ENCODE results near the gene OPCML.

The OPCML gene

DNA sequence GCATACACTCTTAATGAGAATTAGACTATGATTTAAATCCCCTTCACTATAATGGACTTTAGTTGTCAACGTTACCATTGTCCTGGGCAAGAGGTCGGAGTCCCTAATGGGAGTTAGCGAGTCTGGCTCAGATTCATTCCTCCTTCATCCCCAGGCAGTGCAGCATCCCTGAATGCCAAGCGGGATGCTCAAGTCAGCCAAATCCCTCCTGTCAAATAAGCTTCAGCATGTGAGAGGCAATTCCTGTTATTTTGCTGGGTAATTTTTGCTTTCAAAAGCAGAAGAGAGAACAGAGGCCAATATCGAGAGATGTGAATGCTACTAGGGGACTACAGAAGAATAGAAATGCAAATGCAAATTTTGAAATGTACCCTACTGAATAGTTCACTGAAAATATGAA lies 186.2 kb downstream of the OPCML start:
- H3K4me3 ChIP-seq (ENCODE audit: control insufficient read depth, low read depth, low read length): no peak overlapping the region
- TF ChIP-seq, protein P1, sequence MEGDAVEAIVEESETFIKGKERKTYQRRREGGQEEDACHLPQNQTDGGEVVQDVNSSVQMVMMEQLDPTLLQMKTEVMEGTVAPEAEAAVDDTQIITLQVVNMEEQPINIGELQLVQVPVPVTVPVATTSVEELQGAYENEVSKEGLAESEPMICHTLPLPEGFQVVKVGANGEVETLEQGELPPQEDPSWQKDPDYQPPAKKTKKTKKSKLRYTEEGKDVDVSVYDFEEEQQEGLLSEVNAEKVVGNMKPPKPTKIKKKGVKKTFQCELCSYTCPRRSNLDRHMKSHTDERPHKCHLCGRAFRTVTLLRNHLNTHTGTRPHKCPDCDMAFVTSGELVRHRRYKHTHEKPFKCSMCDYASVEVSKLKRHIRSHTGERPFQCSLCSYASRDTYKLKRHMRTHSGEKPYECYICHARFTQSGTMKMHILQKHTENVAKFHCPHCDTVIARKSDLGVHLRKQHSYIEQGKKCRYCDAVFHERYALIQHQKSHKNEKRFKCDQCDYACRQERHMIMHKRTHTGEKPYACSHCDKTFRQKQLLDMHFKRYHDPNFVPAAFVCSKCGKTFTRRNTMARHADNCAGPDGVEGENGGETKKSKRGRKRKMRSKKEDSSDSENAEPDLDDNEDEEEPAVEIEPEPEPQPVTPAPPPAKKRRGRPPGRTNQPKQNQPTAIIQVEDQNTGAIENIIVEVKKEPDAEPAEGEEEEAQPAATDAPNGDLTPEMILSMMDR (IDR thresholded peaks at IDR 0.05; ENCODE audit: control insufficient read depth, insufficient read depth, low read depth, low read length, missing control alignments): no peak
- DNase-seq (ENCODE audit: low read depth): no peak

- DNase-seq (ENCODE audit: low read depth): no peak
- no peak overlapping the region for H3K4me3 ChIP-seq (ENCODE audit: control insufficient read depth, low read depth, low read length)
- TF ChIP-seq, protein P1 (IDR thresholded peaks at IDR 0.05; ENCODE audit: control insufficient read depth, insufficient read depth, low read depth, low read length, missing control alignments): no peak
Measured at GRCh38 chr11:133343951-133344350, 188.3 kb downstream of the OPCML start.

GRCh38 chr11:133339495-133340140 lies 192.7 kb downstream of the OPCML start:
- no peak overlapping the region for H3K4me3 ChIP-seq (ENCODE audit: control insufficient read depth, low read depth, low read length)
- TF ChIP-seq, protein P1 (IDR thresholded peaks at IDR 0.05; ENCODE audit: control insufficient read depth, insufficient read depth, low read depth, low read length, missing control alignments): no peak
- DNase-seq (ENCODE audit: low read depth): no peak

GRCh38 chr11:133338588-133338987 lies 193.7 kb downstream of the OPCML start:
- no peak overlapping the region for H3K4me3 ChIP-seq (ENCODE audit: control insufficient read depth, low read depth, low read length)
- no peak for DNase-seq (ENCODE audit: low read depth)
- TF ChIP-seq, protein P1 (IDR thresholded peaks at IDR 0.05; ENCODE audit: control insufficient read depth, insufficient read depth, low read depth, low read length, missing control alignments): no peak

DNA sequence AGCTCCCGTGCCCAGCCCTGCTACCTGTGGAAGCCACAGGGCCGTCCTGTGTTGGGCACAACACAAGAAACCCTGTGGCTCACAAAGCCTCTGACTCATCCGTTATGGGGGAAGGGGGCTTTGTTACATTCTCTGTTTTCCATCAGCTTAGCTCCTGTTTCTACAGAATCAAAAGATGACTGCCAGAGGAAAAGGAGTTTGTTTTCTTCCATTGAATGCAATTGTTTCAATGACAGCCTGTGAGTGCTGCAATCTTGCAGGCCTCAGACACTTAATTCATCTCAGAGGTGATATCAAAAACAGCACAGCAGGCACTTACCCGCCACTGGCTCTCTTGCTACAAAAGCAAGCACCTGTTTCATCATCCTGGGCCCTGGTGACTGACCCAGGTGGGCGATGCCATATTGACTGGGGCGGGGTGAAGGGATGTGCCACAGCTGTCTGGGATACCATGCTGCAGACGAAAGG lies 194.3 kb downstream of the OPCML start:
- TF ChIP-seq, protein P1 (IDR thresholded peaks at IDR 0.05; ENCODE audit: control insufficient read depth, insufficient read depth, low read depth, low read length, missing control alignments): no peak
- no peak overlapping the region for H3K4me3 ChIP-seq (ENCODE audit: control insufficient read depth, low read depth, low read length)
- no peak for DNase-seq (ENCODE audit: low read depth)

DNA sequence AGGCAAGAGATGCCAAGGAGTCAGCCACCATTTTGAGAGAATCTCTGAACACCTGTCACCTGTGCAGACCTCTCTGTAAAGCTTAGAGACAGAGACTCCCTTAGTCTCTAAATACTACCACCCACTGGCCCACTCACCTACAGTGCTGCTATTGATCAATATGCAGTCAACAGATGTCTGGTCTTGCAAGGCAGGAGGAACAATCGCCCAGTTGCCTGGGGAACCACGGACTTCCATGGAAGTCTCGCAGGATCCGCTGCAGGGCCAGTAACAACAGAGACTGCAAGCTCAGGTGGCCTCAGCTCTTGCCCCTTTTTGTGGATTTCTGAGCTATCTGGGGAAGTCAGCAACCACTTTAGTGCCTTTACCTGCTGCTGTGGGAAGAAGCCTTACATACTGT lies 195.1 kb downstream of the OPCML start:
- H3K4me3 ChIP-seq (ENCODE audit: control insufficient read depth, low read depth, low read length): no peak overlapping the region
- no peak for DNase-seq (ENCODE audit: low read depth)
- TF ChIP-seq, protein P1 (IDR thresholded peaks at IDR 0.05; ENCODE audit: control insufficient read depth, insufficient read depth, low read depth, low read length, missing control alignments): no peak

Data from AG09309 (cell line).